CD4-positive, CD25-positive, alpha-beta regulatory T cell (primary cell): ENCODE data around the gene PPP1R3F. TPM values are rescaled to one million over a fixed set of nuclear protein-coding genes. Genes with fewer than 3 reads are reported as not detected.
"Not testable (repeated sequence)": the region's sequence is repeated elsewhere in the genome, so short reads cannot be mapped to it uniquely, and the experiment has no call there.

Experiments used
- ATAC-seq, 2 donors: fragments of 150-1000 bp; cut with Tn5 transposase; one replicate each; pipeline ENCODE4 v1.10.0; 2021; ENCODE audit warnings: low read depth in 2 of 2, moderate number of reproducible peaks in 2 of 2, moderate library complexity in 1 of 2
- DNase-seq, 3 donors: peaks; one replicate each; pipeline versions ENCODE4 v3.0.0 to v3.0.0-alpha.2; 2012 to 2022; ENCODE audit warnings: mixed read lengths in 1 of 3
- H3K27ac ChIP-seq: one replicate; pipeline ENCODE4 v1.7.0; 2013; ENCODE audit warnings: mild to moderate bottlenecking, low read length; ENCODE audit not compliant: insufficient read depth, poor library complexity, severe bottlenecking
- H3K27me3 ChIP-seq: one replicate; pipeline ENCODE4 v1.7.0; 2013; ENCODE audit warnings: low read length; ENCODE audit not compliant: control insufficient read depth, insufficient read depth
- H3K36me3 ChIP-seq: one replicate; pipeline ENCODE4 v1.7.0; 2013; ENCODE audit warnings: mild to moderate bottlenecking, low read length, moderate library complexity; ENCODE audit not compliant: control insufficient read depth, insufficient read depth
- H3K4me1 ChIP-seq: 2 replicates; pipeline ENCODE4 v1.7.0; 2013; ENCODE audit warnings: mild to moderate bottlenecking, low read length; ENCODE audit not compliant: insufficient read depth, control insufficient read depth, poor library complexity, severe bottlenecking
- H3K4me3 ChIP-seq: one replicate; pipeline ENCODE4 v1.7.0; 2013; ENCODE audit warnings: low read depth, mild to moderate bottlenecking, low read length, moderate library complexity
- H3K9me3 ChIP-seq, 2 experiments: 1 replicate in 1 of 2; 2 replicates in 1 of 2; pipeline ENCODE4 v1.7.0; 2013; ENCODE audit warnings: low read length in 2 of 2, mild to moderate bottlenecking in 1 of 2, moderate library complexity in 1 of 2; ENCODE audit not compliant: control insufficient read depth in 2 of 2
- H3K27ac Mint-ChIP-seq, 3 donors: one replicate each; pipeline ENCODE4 v1.8.0; 2020 to 2022; ENCODE audit warnings: mild to moderate bottlenecking in 3 of 3, mixed read lengths in 3 of 3, moderate library complexity in 2 of 3
- H3K27me3 Mint-ChIP-seq: one replicate; pipeline ENCODE4 v1.8.0; 2022; ENCODE audit warnings: mild to moderate bottlenecking, mixed read lengths
- H3K36me3 Mint-ChIP-seq: one replicate; pipeline ENCODE4 v1.8.0; 2020; ENCODE audit warnings: mixed read lengths
- H3K4me1 Mint-ChIP-seq, 4 donors: one replicate each; pipeline ENCODE4 v1.8.0; 2020 to 2022; ENCODE audit warnings: mixed read lengths in 4 of 4, mild to moderate bottlenecking in 1 of 4
- H3K4me3 Mint-ChIP-seq, 4 donors: one replicate each; pipeline ENCODE4 v1.8.0; 2020 to 2022; ENCODE audit warnings: mild to moderate bottlenecking in 4 of 4, mixed read lengths in 4 of 4, moderate library complexity in 3 of 4
- H3K9me3 Mint-ChIP-seq, 7 donors: one replicate each; pipeline ENCODE4 v1.8.0; 2020 to 2022; ENCODE audit warnings: mixed read lengths in 7 of 7, mild to moderate bottlenecking in 3 of 7, moderate library complexity in 2 of 7
- polyA plus RNA-seq, 4 donors: library from polyadenylated mRNA; unstranded; fragments of 300-500 nt; fragmentation: Illumina TruSeq; gene quantifications; one replicate each; pipeline ENCODE4 v1.2.3, GENCODE V29; 2021
- total RNA-seq: library from RNA; stranded (reverse); gene quantifications from one replicate; pipeline ENCODE4 v1.2.3, GENCODE V29; 2022

Gene PPP1R3F
- total and polyA plus RNA-seq, 5 donors from 2014 or later: 11.8 to 28.0 (median 15.6) TPM

DNA sequence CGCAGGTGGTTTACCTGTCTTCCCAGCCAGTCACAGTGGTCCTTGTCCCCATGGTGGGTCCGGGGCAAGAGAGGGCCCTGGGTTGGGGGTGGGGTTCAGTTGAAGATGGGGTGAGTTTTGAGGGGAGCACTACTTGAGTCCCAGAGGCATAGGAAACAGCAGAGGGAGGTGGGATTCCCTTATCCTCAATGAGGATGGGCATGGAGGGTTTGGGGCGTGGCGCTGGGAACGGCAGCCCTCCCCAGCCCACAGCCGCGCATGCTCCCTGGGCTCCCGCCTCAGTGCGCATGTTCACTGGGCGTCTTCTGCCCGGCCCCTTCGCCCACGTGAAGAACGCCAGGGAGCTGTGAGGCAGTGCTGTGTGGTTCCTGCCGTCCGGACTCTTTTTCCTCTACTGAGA is 52.1 kb downstream of the PPP1R3F start, which contains the start of gene GAGE12J:
Gene GAGE12J (plus strand): TSS at position 301 of the 400 bp plus-strand sequence. CDS start 1,157 bp downstream, outside the sequence.
- not testable (repeated sequence) for ATAC-seq, H3K9me3 Mint-ChIP-seq, DNase-seq, H3K4me1 Mint-ChIP-seq, H3K4me1 ChIP-seq, H3K36me3 ChIP-seq, H3K4me3 Mint-ChIP-seq, H3K36me3 Mint-ChIP-seq, H3K9me3 ChIP-seq, H3K27ac ChIP-seq, H3K27me3 ChIP-seq, H3K27ac Mint-ChIP-seq, H3K27me3 Mint-ChIP-seq, H3K4me3 ChIP-seq

DNA sequence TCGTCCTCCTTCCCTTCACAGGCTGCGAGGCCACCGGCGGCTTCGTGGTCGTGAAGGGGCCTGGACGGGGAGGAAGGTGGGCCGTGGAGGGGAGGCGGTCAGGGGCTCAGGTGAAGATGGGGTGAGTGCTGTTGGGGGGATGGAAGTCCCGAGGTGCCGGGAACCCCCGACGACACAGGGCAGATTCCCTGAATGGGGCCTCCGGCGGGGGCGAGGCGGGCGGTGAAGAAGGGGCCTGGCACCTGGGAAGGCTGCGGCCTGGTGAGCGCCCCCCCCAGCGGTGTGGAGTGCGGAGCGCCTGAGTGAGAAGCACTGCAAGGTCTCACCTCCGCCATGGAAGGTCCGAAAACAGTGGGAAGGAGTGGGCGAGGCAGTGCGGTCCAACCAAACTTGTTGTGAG is 52.7 kb downstream of the PPP1R3F start:
- not testable (repeated sequence) for ATAC-seq, H3K36me3 Mint-ChIP-seq, H3K4me1 ChIP-seq, H3K27me3 Mint-ChIP-seq, H3K9me3 Mint-ChIP-seq, H3K27ac ChIP-seq, H3K36me3 ChIP-seq, DNase-seq, H3K4me3 ChIP-seq, H3K27ac Mint-ChIP-seq, H3K4me3 Mint-ChIP-seq, H3K4me1 Mint-ChIP-seq, H3K27me3 ChIP-seq, H3K9me3 ChIP-seq

DNA sequence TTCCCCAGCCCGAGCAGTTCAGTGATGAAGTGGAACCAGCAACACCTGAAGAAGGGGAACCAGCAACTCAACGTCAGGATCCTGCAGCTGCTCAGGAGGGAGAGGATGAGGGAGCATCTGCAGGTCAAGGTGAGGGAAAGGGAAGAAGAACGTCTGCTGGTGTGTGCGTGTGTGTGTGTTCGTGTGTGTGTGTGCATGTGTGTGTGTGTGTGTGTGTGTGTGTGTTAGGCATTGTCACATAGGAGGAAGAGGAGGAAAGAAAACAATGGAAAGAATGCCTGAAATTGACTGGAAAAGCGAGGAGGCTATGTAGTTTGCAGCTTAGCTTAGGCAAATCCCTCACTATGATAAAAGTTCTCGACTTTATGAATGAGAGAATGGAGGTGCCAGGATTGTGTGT is 54.1 kb downstream of the PPP1R3F start:
- not testable (repeated sequence) for H3K9me3 Mint-ChIP-seq, DNase-seq, H3K4me3 Mint-ChIP-seq, ATAC-seq, H3K4me1 Mint-ChIP-seq, H3K27me3 ChIP-seq, H3K27ac Mint-ChIP-seq, H3K27me3 Mint-ChIP-seq, H3K27ac ChIP-seq, H3K4me1 ChIP-seq, H3K4me3 ChIP-seq, H3K36me3 Mint-ChIP-seq, H3K9me3 ChIP-seq, H3K36me3 ChIP-seq

- not testable (repeated sequence) for H3K27me3 ChIP-seq, ATAC-seq, H3K4me1 Mint-ChIP-seq, H3K9me3 ChIP-seq, H3K27ac ChIP-seq, H3K9me3 Mint-ChIP-seq, H3K27ac Mint-ChIP-seq, H3K4me3 ChIP-seq, H3K36me3 ChIP-seq, H3K27me3 Mint-ChIP-seq, H3K4me3 Mint-ChIP-seq, DNase-seq, H3K4me1 ChIP-seq, H3K36me3 Mint-ChIP-seq
Observed at GRCh38 chrX:49330421-49330820, 60.8 kb downstream of the PPP1R3F start.

DNA sequence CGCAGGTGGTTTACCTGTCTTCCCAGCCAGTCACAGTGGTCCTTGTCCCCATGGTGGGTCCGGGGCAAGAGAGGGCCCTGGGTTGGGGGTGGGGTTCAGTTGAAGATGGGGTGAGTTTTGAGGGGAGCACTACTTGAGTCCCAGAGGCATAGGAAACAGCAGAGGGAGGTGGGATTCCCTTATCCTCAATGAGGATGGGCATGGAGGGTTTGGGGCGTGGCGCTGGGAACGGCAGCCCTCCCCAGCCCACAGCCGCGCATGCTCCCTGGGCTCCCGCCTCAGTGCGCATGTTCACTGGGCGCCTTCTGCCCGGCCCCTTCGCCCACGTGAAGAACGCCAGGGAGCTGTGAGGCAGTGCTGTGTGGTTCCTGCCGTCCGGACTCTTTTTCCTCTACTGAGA is 61.7 kb downstream of the PPP1R3F start, which contains the start of gene GAGE13:
Gene GAGE13 (plus strand): TSS at position 301 of the 400 bp plus-strand sequence. CDS start 1,156 bp downstream, outside the sequence.
- not testable (repeated sequence) for H3K4me1 Mint-ChIP-seq, H3K27me3 Mint-ChIP-seq, H3K9me3 Mint-ChIP-seq, ATAC-seq, H3K36me3 ChIP-seq, H3K36me3 Mint-ChIP-seq, H3K9me3 ChIP-seq, H3K4me3 ChIP-seq, H3K27me3 ChIP-seq, H3K27ac Mint-ChIP-seq, H3K4me3 Mint-ChIP-seq, H3K27ac ChIP-seq, H3K4me1 ChIP-seq, DNase-seq

GRCh38 chrX:49331841-49332240 is 62.2 kb downstream of the PPP1R3F start:
- not testable (repeated sequence) for DNase-seq, H3K9me3 ChIP-seq, H3K4me3 ChIP-seq, H3K4me1 Mint-ChIP-seq, H3K27ac Mint-ChIP-seq, H3K36me3 ChIP-seq, H3K9me3 Mint-ChIP-seq, H3K4me1 ChIP-seq, H3K36me3 Mint-ChIP-seq, H3K27me3 Mint-ChIP-seq, H3K27me3 ChIP-seq, H3K27ac ChIP-seq, ATAC-seq, H3K4me3 Mint-ChIP-seq

Other genes starting within 250 kb of the PPP1R3F start
- gene TFE3, start 226.4 kb upstream of the PPP1R3F start, total RNA-seq: 44.2 TPM
- gene TFE3, start 226.4 kb upstream of the PPP1R3F start, polyA plus RNA-seq: 1 to 10 TPM; 3.4 to 5.1 (median 4.4) TPM
- gene CCDC120, start 210.8 kb upstream of the PPP1R3F start, total RNA-seq: 10.2 TPM
- gene CCDC120, start 210.8 kb upstream of the PPP1R3F start, polyA plus RNA-seq: under 1 TPM; 0.13 to 0.34 (median 0.30) TPM
- gene PRAF2, start 195.8 kb upstream of the PPP1R3F start, total RNA-seq: 20.4 TPM
- gene PRAF2, start 195.8 kb upstream of the PPP1R3F start, polyA plus RNA-seq: 10 to 100 TPM; 40.6 to 49.4 (median 44.0) TPM
- gene WDR45, start 189.9 kb upstream of the PPP1R3F start, total RNA-seq: 85.6 TPM
- 10 to 100 TPM; 62.8 to 72.1 (median 68.2) TPM for gene WDR45, start 189.9 kb upstream of the PPP1R3F start, polyA plus RNA-seq
- 17.4 TPM for gene GPKOW, start 146.1 kb upstream of the PPP1R3F start, total RNA-seq
- 10 to 100 TPM; 34.9 to 43.0 (median 37.7) TPM for gene GPKOW, start 146.1 kb upstream of the PPP1R3F start, polyA plus RNA-seq
- 0.57 TPM for gene MAGIX, start 107.0 kb upstream of the PPP1R3F start, total RNA-seq
- gene MAGIX, start 107.0 kb upstream of the PPP1R3F start, polyA plus RNA-seq: 1 to 10 TPM in 1 of 4 donors, under 1 TPM in 3; 0.49 to 1.0 (median 0.62) TPM
- 141 TPM for gene PLP2, start 97.9 kb upstream of the PPP1R3F start, total RNA-seq
- gene PLP2, start 97.9 kb upstream of the PPP1R3F start, polyA plus RNA-seq: 100 to 1,000 TPM; 222 to 354 (median 242) TPM
- 7.3 TPM for gene PRICKLE3, start 83.4 kb upstream of the PPP1R3F start, total RNA-seq
- 1 to 10 TPM; 2.7 to 4.7 (median 3.5) TPM for gene PRICKLE3, start 83.4 kb upstream of the PPP1R3F start, polyA plus RNA-seq
- 1.3 TPM for gene SYP, start 69.6 kb upstream of the PPP1R3F start, total RNA-seq
- gene SYP, start 69.6 kb upstream of the PPP1R3F start, polyA plus RNA-seq: under 1 TPM; 0.67 to 0.95 (median 0.84) TPM
- gene CACNA1F, start 36.5 kb upstream of the PPP1R3F start, total RNA-seq: 0.69 TPM
- not detected for gene CACNA1F, start 36.5 kb upstream of the PPP1R3F start, polyA plus RNA-seq
- 18.3 TPM for gene CCDC22, start 34.3 kb upstream of the PPP1R3F start, total RNA-seq
- 10 to 100 TPM; 18.8 to 34.6 (median 28.0) TPM for gene CCDC22, start 34.3 kb upstream of the PPP1R3F start, polyA plus RNA-seq
- 198 TPM for gene FOXP3, start 5.1 kb upstream of the PPP1R3F start, total RNA-seq
- gene FOXP3, start 5.1 kb upstream of the PPP1R3F start, polyA plus RNA-seq: 100 to 1,000 TPM; 154 to 190 (median 172) TPM
- not detected for gene GAGE10, start 33.9 kb downstream of the PPP1R3F start, total RNA-seq
- not detected for gene GAGE10, start 33.9 kb downstream of the PPP1R3F start, polyA plus RNA-seq
- not detected for gene GAGE12J, start 52.2 kb downstream of the PPP1R3F start, total RNA-seq
- not detected for gene GAGE12J, start 52.2 kb downstream of the PPP1R3F start, polyA plus RNA-seq
- not detected for gene GAGE13, start 61.8 kb downstream of the PPP1R3F start, total RNA-seq
- gene GAGE13, start 61.8 kb downstream of the PPP1R3F start, polyA plus RNA-seq: not detected